RCC 7860 (cell line): Measurements from ENCODE around the gene NHLRC4.

Experiments used
- DNase-seq: peaks from one replicate; pipeline ENCODE4 v3.0.0-alpha.2; 2015; ENCODE audit warnings: low spot score
- FAIRE-seq: peaks from 2 replicates; lab custom pipeline; 2012; peaks lifted over from hg19 to GRCh38; lab: Jason Lieb, UNC

NHLRC4 gene, protein sequence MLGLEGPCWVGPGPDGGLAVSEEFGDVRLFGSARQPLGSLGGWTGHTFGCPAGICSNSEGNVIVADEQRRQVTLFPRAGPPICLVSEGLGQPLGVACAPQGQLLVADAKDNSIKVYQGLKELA

DNA sequence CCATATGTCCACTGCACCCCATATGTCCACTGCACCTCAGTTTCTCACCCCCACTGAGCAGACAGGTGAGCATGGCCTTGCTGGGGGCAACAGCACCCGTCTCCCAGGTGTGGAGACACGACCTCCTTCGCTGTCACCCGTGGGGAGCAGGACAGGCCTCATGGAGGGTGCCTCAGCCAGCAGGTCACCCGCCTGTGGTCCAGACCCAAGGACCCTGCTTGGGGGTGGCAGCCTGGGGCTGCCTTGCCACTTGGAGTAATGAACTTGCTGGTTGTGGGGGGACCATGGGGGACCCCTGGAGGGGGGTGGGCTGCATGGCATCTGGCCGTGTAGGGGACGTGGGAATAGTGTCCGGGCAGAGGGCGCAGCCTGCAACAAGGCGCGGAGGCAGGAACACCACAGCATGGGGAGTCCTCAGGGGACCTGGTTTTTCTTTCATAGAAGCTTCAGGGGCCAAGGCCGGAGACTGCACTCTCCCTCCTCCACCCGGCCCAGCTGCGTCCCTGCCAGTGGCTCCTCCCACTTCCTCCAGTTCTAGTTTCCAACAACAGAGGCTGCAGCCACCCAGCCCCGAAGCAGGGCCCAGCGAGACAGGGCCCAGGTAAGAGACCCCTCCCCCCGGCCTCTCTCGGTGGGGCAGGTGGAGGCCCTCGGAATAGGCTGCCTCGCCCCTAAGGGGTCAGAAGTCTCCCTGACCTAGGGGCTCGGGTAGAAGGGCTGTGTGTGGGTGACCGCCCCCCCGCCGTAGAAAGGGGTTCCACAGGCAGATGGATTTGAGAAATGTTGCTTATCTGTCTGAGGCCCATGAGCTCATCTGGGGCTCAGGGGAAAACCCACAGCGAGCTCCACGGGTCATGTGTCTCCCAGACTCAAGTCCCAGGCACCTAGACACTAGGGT is at the start of gene NHLRC4:
NHLRC4 (plus strand) TSS at position 531 of the 898 bp plus-strand sequence. CDS start 1,043 bp downstream, outside the sequence.
- FAIRE-seq (no peak), DNase-seq (no peak)

DNA sequence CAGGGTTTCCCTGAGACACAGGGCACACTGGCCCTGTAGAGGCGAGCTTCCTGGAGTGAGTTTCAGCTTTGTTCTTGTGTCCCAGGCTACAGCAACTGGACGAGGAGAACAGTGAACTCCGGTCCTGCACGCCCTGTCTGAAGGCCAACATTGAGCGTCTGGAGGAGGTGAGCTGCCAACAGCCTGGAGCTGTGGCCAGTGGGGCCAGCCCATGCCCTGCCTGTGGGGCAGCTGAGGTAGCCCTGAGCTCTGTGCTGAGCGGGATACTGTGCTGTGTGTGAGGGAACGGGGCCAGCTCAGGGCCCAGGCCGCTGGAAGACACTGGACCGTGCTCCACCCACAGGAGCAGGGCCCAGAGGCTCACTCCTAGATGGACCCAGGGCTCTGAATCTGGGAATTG is 47.9 kb upstream of the NHLRC4 start:
- FAIRE-seq: no peak
- DNase-seq: no peak

DNA sequence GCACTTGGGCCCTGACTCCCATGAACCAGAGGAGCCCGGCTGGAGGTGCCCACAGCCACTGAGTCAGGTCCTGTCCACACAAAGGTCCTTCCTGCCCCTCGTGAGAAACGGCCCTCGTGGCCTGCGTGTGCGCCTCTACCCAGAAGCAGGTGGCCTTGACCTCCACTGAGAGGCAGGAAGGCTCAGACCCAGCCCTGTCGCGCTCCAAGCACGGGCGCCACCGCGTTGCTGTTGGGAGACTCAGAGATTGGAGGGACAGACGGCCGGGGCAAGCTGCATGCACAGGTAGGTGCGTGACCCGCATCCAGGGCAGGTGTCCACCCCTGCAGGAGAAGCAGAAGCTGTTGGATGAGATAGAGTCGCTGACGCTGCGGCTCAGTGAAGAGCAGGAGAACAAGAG is 47.4 kb upstream of the NHLRC4 start:
- DNase-seq (no peak), FAIRE-seq (no peak)

DNA sequence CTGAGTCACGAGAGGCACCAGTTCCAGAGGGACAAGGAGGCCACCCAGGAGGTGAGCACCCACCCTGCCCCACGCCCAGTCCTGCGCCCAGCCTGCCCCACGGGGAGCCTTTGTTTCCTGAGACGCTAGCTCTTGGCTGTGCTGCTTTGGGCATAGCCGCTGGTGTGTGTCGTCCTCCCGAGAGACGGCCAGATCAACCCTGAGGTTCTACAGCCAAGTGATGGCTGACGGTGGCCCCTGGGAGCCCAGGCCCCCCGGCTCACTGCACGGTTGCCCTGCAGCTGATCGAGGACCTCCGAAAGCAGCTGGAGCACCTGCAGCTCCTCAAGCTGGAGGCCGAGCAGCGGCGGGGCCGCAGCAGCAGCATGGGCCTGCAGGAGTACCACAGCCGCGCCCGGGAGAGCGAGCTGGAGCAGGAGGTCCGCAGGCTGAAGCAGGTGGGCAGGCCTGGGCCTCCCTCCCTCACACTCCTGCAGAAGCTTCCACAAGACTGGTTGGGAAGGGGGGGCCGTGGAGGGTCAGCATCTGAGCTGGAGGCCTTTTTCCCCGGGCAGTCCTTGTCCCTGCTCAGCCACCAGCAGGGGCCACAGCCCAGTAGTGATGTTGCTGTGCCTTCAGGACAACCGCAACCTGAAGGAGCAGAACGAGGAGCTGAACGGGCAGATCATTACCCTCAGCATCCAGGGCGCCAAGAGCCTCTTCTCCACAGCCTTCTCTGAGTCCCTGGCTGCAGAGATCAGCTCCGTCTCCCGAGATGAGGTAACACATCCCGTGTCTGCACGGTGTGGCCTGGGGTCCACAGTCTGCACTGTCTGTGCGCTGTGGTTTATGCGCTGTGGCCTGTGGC is 46.7 kb upstream of the NHLRC4 start:
- DNase-seq: no peak
- FAIRE-seq: no peak

DNA sequence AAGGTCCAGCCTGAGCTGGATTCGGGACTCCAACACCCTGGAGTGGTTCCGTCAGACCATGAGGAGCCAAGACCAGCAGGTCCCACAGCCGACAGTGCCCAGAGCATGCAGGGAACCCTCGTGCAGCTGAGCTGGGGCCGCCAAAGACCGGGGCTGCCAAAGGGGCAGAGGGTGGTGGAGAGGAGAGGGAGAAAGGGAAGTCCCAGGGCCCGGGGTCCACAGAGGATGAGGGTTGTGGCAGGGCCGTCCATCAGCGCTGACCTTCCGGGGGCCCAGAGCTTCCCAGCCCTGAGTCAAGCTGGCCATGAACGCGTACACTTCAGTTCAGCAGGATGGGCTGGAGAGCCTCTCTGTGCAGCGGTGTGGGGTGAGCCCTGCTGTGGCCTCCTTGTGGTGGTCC is 46.0 kb upstream of the NHLRC4 start:
- DNase-seq: no peak
- no peak for FAIRE-seq

DNA sequence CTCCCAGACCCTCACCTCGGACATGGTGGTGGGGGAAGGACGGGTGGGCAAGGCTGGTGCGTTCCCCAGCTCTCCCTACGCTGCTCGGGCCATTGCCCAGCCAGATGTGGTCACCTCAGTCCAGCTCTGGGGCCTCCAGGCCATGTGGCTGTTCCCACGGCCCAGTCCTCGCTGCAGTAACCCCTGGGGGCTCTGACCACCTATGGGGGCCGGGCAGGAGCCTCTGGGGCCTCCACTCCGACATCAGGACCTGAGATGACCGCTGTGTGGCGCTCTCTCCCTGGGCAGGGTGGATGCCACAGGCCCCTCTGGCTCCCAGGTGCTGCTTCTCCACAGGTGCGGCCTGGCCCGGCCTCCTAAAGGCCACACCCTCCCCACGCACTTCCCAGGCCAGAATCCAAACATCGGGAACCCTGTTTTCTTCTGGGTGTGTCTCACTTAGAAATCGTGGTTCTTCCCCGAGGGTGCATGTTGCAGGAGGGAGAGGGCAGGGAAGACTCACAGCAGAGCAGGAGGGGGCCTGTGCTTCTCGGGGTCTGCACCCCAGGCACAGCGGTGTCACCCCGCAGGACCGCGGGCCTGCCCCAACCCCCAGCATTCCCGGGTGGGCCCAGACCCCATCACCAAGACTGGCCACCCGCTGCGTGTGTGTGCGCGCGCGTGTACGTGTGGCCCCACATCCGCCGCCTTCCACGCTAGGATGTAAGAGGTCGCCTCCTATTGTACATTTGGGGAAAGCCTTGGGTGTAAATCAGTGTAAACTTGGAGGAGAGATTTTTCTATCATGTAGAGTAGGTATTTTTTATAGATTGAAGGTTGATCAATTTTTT is 45.2 kb upstream of the NHLRC4 start:
- FAIRE-seq: no peak
- DNase-seq: no peak

DNA sequence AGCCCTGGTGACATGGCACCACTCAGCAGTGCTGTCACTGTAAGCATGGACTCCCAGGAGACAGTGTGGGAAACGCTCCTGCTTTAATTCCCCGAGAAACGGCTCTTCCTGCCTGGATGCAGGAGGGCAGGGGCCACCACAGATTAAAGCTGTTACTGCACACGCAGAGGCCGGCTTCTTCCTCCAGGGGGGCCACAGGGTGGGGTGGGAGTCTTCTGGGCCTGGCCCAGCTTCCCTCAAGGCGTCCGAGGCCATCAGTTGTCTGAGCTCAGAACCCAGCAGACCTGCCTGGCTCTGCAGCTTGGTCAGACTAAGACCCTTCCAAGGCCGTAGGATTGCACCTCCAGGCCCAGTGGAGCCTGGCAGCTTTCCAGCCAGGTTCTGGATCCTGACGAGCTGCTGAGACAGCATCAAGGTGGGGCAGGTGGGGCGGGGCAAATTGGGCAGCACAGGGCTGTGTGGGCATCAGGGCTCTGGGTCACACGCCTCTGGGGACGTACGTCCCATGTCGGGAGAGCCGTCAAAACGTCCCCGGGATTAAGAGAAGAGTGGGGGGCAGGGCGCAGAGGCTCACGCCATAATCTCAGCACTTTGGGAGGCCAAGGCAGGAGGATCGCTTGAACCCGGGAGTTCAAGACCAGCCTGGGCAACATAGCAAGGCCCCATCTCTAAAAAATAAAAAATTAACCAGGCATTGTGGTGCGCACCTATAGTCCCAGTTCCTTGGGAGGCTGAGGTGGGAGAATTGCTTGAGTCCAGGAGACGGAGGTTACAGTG is 44.3 kb upstream of the NHLRC4 start:
- no peak for FAIRE-seq
- DNase-seq: no peak

DNA sequence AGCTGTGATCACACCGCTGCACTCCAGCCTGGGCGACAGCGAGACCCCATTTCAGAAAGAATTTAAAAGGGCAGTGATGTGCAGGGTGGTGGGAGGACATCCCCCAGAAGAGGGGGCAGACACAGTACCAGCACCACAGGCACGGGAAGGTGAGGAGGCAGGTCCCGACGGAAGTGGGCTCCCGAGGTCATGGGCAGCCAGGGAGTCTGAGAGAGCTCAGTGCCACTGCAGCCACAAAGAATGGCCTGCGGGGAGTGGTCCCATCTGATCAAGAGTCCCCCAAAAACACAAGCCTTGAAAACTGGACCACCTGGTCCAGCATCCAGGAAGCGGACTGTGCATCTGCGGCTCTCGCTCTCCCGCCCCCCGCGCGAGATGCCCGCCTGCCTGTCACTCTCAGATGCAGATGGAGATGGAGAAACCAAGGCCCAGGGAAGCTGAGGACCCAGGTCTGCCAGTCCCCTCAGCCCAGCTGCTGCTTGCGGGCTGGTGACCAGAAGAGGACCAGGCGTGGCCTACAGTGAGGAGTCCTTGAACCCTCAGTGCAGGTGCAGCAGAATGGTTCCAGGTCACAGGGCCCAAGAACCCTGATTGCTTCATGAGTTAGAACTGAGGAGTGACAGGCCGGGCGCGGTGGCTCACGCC is 43.6 kb upstream of the NHLRC4 start:
- no peak for DNase-seq
- FAIRE-seq: no peak

DNA sequence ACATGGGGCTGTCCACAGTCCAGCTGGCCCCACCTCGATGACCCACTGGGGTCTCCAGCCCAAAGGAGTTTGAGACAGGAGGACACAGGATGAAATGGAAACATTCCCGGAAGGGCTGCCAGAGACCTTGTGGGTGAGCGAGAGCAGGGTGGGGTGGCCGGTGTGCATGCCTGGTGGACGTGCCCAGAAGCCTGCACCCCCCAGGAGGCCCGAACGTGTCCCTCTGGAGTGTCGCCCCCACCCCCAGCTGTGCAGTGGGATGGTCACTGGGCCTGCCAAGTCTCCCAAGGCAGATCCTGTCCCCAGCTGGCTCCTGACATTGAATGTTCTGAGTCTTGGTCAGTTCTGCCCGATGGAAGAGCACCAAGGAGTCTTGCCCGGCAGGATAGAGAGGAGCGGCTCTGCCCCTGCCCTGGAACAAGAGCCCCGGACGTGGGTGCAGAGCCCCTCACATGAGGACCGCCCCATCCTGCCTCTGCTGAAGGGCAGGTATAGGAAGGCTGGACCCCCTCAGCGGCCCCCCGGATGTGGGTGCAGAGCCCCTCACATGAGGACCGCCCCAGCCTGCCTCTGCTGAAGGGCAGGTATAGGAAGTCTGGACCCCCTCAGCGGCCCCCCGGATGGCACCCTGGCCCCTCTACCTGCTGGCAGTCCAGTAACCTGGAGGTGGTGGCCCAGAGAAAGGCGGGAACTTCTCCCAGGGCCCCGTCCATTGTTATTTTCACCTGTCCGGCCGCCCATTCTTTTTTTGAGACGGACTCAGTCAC is 42.3 kb upstream of the NHLRC4 start:
- DNase-seq (no peak), FAIRE-seq (no peak)

DNA sequence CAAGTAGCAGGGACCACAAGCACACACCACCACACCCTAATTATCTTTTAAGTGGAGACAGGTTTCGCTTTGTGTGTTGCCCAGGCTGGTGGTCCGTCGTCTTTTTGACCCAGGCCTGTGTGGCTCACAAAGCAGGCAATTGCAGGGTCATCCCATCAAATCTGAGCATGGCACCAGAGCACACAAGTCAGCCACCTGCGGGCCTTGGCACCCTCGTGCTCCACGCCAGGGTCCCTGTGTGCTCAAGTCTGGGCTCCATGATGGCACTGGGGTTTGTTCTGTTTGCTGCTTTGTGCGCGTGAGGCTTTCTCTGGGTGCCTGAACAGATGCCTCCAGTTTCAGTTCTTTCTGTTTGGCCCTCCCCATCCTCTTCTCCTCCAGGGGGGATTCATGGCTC is 41.7 kb upstream of the NHLRC4 start:
- FAIRE-seq: no peak
- no peak for DNase-seq

DNA sequence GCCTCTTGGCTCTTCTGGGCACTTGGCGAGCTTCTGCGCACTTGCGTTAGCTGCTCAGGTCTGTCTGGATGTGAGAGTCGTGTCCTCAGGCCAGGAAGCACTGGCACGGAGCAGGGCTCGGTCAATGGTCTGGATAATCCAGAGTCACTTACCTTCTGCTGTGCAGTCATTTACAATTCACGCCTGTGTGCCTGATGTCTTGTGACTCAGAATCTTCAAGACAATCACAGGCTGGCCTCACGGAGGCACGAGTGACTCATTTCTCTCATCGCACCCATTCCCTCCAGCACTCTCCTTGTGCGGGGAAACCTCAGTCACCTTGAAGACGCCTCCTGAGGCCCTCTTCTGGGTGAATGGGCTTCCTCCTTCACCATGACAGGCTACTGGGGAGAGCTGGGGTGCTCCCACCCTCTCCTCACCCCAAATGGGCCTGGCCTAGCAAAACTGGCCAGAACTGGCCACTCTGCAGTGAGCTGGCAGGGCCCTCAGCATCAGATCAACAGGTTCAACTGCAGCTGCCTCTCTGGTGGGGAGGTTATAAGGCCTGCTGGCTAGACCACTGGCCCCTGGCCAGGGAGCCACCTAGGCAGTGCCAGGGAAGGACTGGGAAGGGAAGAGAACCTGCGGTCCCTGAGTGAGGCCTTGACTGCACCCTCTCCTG is 41.2 kb upstream of the NHLRC4 start:
- DNase-seq (peak; percentile 95), FAIRE-seq (peak; percentile 92)

DNA sequence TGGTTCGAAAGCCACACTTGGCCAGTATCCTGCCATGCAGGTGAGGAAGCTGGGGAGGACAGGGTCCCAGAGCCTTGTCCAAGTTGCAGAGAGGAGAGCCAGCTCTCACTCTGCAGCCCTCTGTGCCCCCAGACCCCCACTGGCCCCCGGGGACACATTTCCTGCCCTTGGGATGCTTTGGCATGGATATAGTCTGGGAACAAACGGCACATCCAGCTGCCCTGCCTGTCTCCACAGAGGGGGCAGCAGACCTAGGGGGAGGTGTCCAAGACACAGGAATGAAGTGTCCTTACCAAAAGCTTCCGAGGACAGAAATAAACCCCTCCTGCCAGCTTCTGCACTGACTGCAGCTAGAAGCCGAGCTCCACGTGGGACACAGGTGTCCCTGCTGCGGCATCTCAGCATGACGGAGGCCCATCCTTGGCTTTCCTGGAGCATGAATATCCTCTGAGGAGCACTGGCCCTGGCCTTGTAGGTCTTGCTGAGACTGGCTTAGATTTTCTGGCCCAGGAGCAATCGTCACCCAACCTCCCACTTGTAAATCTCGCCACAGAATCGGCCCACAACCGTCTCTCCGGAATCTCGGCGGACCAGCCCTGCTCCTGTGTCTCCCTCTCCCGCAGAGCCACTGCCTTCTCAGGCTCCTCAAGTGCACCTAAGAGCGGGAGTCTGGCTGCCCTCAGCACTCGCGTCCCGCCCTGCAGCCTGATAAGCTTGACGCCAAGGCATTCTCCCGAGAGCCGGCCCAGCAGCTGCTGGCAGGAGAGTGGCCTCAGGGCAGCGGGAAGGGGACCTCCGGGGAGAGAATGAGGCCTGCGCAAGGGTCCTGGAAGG is 40.4 kb upstream of the NHLRC4 start:
- FAIRE-seq: no peak
- DNase-seq: no peak

DNA sequence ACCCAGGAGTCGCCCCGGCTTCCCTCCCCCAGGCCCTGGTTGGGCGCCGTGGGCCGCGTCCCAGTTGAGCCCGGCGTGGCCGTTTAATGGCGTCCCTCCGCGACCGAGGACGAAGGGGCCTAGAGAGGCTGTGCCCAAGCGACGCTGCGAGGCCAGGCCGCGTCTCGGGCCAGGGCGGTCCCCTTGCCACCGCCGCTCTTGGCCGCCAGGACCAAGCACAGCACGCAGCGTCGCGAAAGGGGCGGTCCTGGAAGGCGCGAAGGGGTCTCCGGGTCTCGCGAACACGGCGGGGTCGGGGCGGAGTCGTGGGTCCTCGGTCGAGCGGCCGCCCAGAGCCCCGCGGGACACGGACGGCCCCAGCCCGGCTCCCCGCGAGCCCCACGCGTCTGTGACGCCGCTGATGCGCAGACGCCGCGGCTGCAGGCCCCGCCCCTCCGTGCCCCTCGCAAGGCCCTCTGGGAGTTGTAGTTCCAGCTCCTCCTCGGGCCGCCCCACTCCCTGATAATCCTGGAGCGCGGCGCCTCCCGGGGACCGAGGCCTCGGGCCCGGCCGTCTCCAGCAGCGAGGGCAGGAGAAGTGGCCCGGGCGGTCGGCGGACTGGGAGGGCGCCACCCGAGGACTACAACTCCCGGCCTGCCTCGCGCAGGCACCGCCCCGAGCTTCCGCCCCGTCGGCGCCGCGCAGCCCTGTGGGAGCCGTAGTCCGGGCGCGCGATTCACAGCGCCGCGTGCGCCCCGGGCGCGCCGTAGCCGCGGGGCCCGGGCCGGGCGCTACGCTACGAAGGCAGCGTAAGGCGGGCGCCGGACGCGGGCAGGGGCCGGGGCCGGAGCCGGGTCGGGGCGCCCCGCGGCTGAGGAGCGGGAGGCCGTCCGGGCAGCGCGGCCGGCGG is 39.5 kb upstream of the NHLRC4 start, which contains the start of gene CAPN15:
CAPN15 (plus strand) TSS at position 698 of the 889 bp plus-strand sequence. CDS start 19,127 bp downstream, outside the sequence.
- FAIRE-seq: no peak
- DNase-seq: peak; percentile 72

DNA sequence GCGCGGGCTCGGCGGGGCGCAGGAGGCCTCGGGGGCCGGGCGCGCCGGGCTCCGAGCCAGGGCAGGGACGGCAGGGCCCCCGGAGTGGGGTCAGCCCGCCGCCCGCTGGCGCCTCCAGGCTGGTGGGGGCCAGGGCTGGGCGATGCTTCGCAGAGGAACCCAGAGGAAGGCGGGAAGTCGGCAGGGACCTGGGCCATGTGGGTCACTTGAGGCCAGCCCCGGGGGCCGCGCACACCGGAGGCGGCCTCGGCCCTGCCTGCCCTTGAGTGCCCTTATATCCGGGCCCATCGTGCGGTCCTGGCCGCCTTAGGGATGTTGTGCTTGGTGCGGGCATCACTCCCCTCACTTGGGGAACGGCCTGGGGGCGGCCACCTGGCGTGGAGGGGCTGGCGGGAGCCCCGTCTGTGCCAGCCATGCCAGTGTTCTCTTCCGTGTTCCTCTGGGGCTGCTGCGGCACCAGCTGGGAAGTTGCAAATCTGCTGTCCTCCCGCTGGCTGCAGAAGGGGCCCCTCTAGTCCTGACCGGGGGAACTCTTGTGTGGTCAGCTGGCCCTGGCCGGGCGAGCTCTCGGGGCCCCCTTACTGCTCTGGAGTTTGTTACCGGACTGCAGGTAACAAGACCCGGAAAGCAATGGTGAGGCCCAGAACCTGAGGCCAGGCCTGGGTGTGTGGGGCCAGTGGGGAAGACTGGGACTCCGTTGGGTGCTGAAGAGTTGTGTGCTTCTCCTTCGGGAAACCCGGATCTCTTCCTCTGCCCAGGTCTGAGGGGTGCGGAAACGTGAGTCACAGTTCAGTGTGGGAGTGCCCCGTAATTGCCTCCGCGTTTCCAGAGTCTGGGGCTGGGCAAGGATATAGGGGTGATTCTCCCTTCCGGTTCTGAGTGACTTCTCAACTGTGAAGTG is 38.4 kb upstream of the NHLRC4 start:
- DNase-seq (peak; percentile 61), FAIRE-seq (no peak)

DNA sequence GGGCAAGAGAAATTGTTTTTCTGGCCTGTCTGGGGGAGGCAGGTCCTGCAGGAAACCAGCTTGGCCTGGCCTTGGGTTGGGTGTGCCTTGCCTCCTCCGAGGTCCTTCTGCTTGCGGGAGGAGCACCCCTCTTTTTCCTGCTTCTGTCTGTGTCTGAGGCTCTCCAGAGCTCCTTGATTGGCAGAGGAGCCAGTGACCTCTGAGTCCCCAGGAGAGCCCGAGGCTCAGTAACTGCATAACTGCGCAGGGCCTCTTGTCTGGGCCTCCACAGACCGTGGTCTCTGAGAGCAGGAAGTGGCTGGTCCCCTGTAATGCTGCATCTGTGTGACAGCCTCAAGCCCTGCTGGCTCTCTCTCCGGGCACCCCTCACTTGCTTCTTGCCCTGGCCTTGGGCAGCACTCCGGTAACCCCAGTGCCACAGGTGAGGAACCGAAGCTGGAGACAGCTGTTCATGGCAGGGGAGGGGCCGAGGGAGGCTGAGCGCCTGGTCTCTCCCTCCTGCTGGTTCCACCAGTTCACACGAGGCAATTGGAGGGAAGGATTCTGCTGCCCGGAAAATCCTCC is 37.7 kb upstream of the NHLRC4 start:
- DNase-seq (no peak), FAIRE-seq (no peak)
